Activated CD4-positive, alpha-beta T cell treated with anti-CD3 and anti-CD28 coated beads, Interleukin-2, amount 10 ng/mL, durations not matched to agents 7 days and 5 days (primary cell): Measurements from ENCODE around the gene ASF1B. TPM values are rescaled to one million over a fixed set of nuclear protein-coding genes. Genes with fewer than 3 reads are reported as not detected.
"Not testable (repeated sequence)": the region's sequence is repeated elsewhere in the genome, so short reads cannot be mapped to it uniquely, and the experiment has no call there.

Source experiments
- CTCF ChIA-PET: fragments of 350-600 bp; sonication (Branson Sonifier 250); formaldehyde crosslinking; loops from one replicate; lab custom pipeline; 2021; ENCODE audit warnings: antibody characterized with exemption; lab: Charles Lee
- POLR2A ChIA-PET: fragments of 350-600 bp; sonication (Branson Sonifier 250); formaldehyde crosslinking; loops from one replicate; lab custom pipeline; 2021; ENCODE audit warnings: antibody characterized with exemption; lab: Charles Lee
- DNase-seq: peaks from one replicate; pipeline ENCODE4 v3.0.0-alpha.2; 2020
- H3K27ac Mint-ChIP-seq: one replicate; pipeline ENCODE4 v1.8.0; 2021; ENCODE audit warnings: mild to moderate bottlenecking, moderate library complexity, mixed read lengths
- H3K27me3 Mint-ChIP-seq: one replicate; pipeline ENCODE4 v1.8.0; 2021; ENCODE audit warnings: mixed read lengths
- H3K36me3 Mint-ChIP-seq: one replicate; pipeline ENCODE4 v1.8.0; 2021; ENCODE audit warnings: low read depth, mixed read lengths
- H3K4me1 Mint-ChIP-seq: one replicate; pipeline ENCODE4 v1.8.0; 2021; ENCODE audit warnings: mixed read lengths
- H3K4me3 Mint-ChIP-seq: one replicate; pipeline ENCODE4 v1.8.0; 2021; ENCODE audit warnings: mild to moderate bottlenecking, moderate library complexity, mixed read lengths
- H3K9me3 Mint-ChIP-seq: one replicate; pipeline ENCODE4 v1.8.0; 2021; ENCODE audit warnings: mixed read lengths
- total RNA-seq, 2 experiments: library from RNA; stranded (reverse); gene quantifications; one replicate each; pipeline ENCODE4 v1.2.3, GENCODE V29; 2021

Gene ASF1B
- 100 to 1,000 TPM; 119 to 131 TPM for total RNA-seq

GRCh38 chr19:14136509-14137281, at the start of gene ASF1B:
Gene ASF1B, minus strand, starts transcription at chr19:14136589. Its CDS starts 133 bp downstream, at chr19:14136456.
- Mint-ChIP-seq H3K4me1 (peaks cover 44% of the 10 kb centered on the region), H3K27me3 (no peaks in the 10 kb centered on the region), H3K36me3 (peaks cover 34% of the 10 kb centered on the region), H3K27ac (peak within 1 kb of the TSS; percentile 93), H3K4me3 (peak within 1 kb of the TSS; percentile 81), H3K9me3 (no peaks in the 10 kb centered on the region)
- peak; percentile 99 for DNase-seq
- POLR2A ChIA-PET = interaction anchor here (0.5 to 1.0 kb wide), 5 partner anchors 47 to 343 kb away, joined by 3 to 5 read pairs (median 3); no protein-coding TSS in a partner anchor
- CTCF ChIA-PET = interaction anchor here (0.5 to 3.1 kb wide), 95 partner anchors 9 to 553 kb away, joined by 3 to 27 read pairs (median 5); partner anchors contain the start of genes ADGRE5, DDX39A, MISP3 and PRKACA

GRCh38 chr19:14185691-14186090, 49.3 kb upstream of the ASF1B start:
- H3K27me3 Mint-ChIP-seq, H3K4me3 Mint-ChIP-seq, H3K4me1 Mint-ChIP-seq, DNase-seq, POLR2A ChIA-PET, H3K9me3 Mint-ChIP-seq, H3K36me3 Mint-ChIP-seq: not testable (repeated sequence)
- CTCF ChIA-PET = interaction anchor here (0.9 to 1.1 kb wide), 2 partner anchors 49 to 163 kb away, joined by 3 read pairs; partner anchors contain the start of gene ASF1B
- H3K27ac Mint-ChIP-seq = peak overlapping the region; percentile 60

DNA sequence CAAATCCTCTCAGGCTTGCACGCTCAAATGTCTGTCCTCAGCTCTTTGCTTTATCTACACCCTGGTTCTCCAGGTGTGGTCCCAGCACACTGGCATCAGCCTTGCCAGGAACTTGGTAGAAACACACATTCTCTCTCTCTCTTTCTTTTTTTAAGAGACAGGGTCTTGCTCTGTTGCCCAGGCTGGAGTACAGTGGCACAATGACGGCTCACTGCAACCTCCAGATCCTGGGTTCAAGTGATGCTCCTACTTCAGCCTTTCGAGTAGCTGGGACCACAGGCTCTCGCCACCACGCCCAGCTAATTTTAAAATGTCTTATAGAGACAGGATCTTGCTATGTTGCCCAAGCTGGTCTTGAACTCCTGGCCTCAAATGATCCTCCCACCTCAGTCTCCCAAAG, 48.8 kb upstream of the ASF1B start:
- Mint-ChIP-seq H3K27me3 (no peaks in the 10 kb centered on the region), H3K4me3 (no peak overlapping the region), H3K9me3 (no peaks in the 10 kb centered on the region), H3K4me1 (peaks cover under 1% of the 10 kb centered on the region), H3K36me3 (no peaks in the 10 kb centered on the region), H3K27ac (no peak overlapping the region)
- ChIA-PET CTCF (interaction anchor here (0.9 to 1.1 kb wide), 2 partner anchors 49 to 163 kb away, joined by 3 read pairs; partner anchors contain the start of gene ASF1B), POLR2A (no interaction called here)
- DNase-seq = no peak

DNA sequence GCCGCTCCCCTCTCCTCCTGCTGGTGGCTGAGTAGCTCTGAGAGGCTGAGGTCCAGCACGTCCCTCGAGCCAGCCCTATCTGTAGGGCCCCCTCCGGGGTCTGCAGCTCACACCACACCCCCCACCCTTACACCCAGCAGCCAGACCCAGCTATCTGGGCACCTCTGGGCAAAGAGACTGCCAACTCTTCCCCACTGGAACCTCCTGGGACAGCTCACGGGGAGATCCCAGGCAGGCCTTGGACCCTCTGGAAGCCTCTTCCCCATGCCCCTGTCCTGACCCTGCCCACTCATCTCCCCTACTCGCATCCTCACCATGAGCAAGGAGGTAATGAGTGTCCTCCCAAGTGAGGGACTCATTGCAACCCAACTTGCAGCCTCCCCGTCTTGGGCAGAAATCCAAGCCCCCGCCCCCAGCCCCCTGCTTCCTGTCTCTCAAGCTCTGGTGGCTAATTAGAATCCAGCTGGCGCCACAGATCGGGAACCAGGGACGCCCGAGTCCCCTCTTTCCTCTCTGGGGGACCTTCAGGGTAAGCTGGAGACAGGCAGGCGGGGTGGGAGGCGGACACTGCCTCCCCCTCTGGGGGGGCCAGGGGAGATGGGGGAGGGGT, 47.5 kb upstream of the ASF1B start:
- CTCF ChIA-PET = interaction anchor here (0.9 to 1.4 kb wide), 5 partner anchors 11 to 37 kb away, joined by 3 to 4 read pairs (median 3); no protein-coding TSS in a partner anchor
- H3K27ac Mint-ChIP-seq = no peak overlapping the region
- H3K4me1 Mint-ChIP-seq = no peaks in the 10 kb centered on the region
- H3K4me3 Mint-ChIP-seq = no peak overlapping the region
- H3K36me3 Mint-ChIP-seq = no peaks in the 10 kb centered on the region
- H3K27me3 Mint-ChIP-seq = no peaks in the 10 kb centered on the region
- POLR2A ChIA-PET = no interaction called here
- H3K9me3 Mint-ChIP-seq = no peaks in the 10 kb centered on the region
- no peak for DNase-seq

- Mint-ChIP-seq H3K27ac (no peak overlapping the region), H3K4me3 (no peak overlapping the region), H3K4me1 (no peaks in the 10 kb centered on the region), H3K9me3 (no peaks in the 10 kb centered on the region), H3K36me3 (no peaks in the 10 kb centered on the region), H3K27me3 (no peaks in the 10 kb centered on the region)
- no peak for DNase-seq
- CTCF ChIA-PET = no interaction called here
- POLR2A ChIA-PET = no interaction called here
Measured at GRCh38 chr19:14182476-14182875, 46.1 kb upstream of the ASF1B start.

- Mint-ChIP-seq H3K4me3 (no peak overlapping the region), H3K27ac (no peak overlapping the region), H3K36me3 (no peaks in the 10 kb centered on the region), H3K27me3 (no peaks in the 10 kb centered on the region), H3K9me3 (no peaks in the 10 kb centered on the region), H3K4me1 (no peaks in the 10 kb centered on the region)
- DNase-seq = no peak
- POLR2A ChIA-PET = no interaction called here
- CTCF ChIA-PET = no interaction called here
Measured at GRCh38 chr19:14181906-14182305, 45.5 kb upstream of the ASF1B start.

DNA sequence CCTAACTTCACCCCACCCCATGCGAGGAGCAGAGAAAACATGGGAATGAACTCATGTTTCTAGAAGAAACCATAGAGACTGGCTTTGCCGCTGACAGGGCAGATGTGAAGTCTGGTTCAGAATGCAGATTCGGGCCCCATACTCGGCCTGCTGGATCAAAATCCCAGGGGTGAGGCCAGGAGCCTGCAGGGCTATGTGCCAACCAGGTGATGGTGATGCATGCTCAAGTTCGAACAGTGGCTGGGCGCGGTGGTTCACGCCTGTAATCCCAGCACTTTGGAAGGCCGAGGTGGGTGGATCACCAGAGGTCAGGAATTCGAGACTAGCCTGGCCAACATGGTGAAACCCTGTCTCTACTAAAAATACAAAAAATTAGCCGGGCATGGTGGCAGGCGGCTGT, 44.8 kb upstream of the ASF1B start:
- H3K4me3 Mint-ChIP-seq, H3K4me1 Mint-ChIP-seq, DNase-seq, CTCF ChIA-PET, H3K27me3 Mint-ChIP-seq, H3K9me3 Mint-ChIP-seq, H3K36me3 Mint-ChIP-seq, POLR2A ChIA-PET, H3K27ac Mint-ChIP-seq: not testable (repeated sequence)

GRCh38 chr19:14177496-14178074, 41.2 kb upstream of the ASF1B start:
- no peaks in the 10 kb centered on the region for H3K36me3 Mint-ChIP-seq
- no peak overlapping the region for H3K27ac Mint-ChIP-seq

GRCh38 chr19:14175351-14175792, 39.0 kb upstream of the ASF1B start:
- H3K4me1 Mint-ChIP-seq = peaks cover 9% of the 10 kb centered on the region
- H3K9me3 Mint-ChIP-seq = no peaks in the 10 kb centered on the region
- no peak for DNase-seq
- H3K27me3 Mint-ChIP-seq = no peaks in the 10 kb centered on the region
- ChIA-PET POLR2A (no interaction called here), CTCF (no interaction called here)
- H3K4me3 Mint-ChIP-seq = no peak overlapping the region
- H3K36me3 Mint-ChIP-seq = peaks cover 5% of the 10 kb centered on the region
- H3K27ac Mint-ChIP-seq = no peak overlapping the region

More at GRCh38 chr19:14177496-14178074, 41.2 kb upstream of the ASF1B start:
- peaks cover 9% of the 10 kb centered on the region for H3K4me1 Mint-ChIP-seq
- no peaks in the 10 kb centered on the region for H3K9me3 Mint-ChIP-seq
- no peaks in the 10 kb centered on the region for H3K27me3 Mint-ChIP-seq
- ChIA-PET POLR2A (no interaction called here), CTCF (interaction anchor here (0.9 to 1.6 kb wide), 2 partner anchors 29 to 81 kb away, joined by 3 read pairs; no protein-coding TSS in a partner anchor)
- H3K4me3 Mint-ChIP-seq = no peak overlapping the region
- no peak for DNase-seq

GRCh38 chr19:14174883-14175282, 38.5 kb upstream of the ASF1B start:
- CTCF ChIA-PET = no interaction called here

DNA sequence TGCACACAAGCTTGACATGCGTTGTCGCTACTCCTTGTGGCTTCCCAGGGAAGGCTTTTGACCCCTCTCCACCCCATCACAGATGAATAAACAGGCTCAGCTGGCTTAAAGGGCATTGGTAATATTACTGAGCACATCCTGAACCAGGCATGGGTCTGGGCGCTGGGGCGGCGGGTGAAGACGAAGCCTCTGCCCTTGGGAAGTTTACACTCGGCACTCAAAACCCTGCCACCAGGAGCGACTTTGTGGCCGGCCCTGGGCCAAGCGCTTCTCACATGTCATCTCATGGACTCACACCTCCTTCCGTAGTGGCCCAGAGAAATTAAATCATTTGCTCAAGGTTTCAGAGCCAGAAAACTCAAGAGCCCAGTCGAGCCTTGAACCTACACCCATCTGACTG, 32.6 kb upstream of the ASF1B start:
- ChIA-PET CTCF (interaction anchor here (1.4 to 3.2 kb wide), 3 partner anchors 11 to 53 kb away, joined by 4 to 10 read pairs (median 4); partner anchors contain the start of gene ASF1B), POLR2A (no interaction called here)
- H3K9me3 Mint-ChIP-seq = no peaks in the 10 kb centered on the region
- DNase-seq = no peak
- peaks cover 23% of the 10 kb centered on the region for H3K4me1 Mint-ChIP-seq
- H3K27me3 Mint-ChIP-seq = no peaks in the 10 kb centered on the region
- H3K4me3 Mint-ChIP-seq = no peak overlapping the region
- H3K36me3 Mint-ChIP-seq = peaks cover 16% of the 10 kb centered on the region
- H3K27ac Mint-ChIP-seq = no peak overlapping the region

More at GRCh38 chr19:14174883-14175282, 38.5 kb upstream of the ASF1B start:
- POLR2A ChIA-PET = no interaction called here
- H3K4me3 Mint-ChIP-seq = no peak overlapping the region
- peaks cover 9% of the 10 kb centered on the region for H3K4me1 Mint-ChIP-seq
- no peak overlapping the region for H3K27ac Mint-ChIP-seq
- no peaks in the 10 kb centered on the region for H3K9me3 Mint-ChIP-seq
- peaks cover 10% of the 10 kb centered on the region for H3K36me3 Mint-ChIP-seq
- DNase-seq = no peak
- H3K27me3 Mint-ChIP-seq = no peaks in the 10 kb centered on the region

DNA sequence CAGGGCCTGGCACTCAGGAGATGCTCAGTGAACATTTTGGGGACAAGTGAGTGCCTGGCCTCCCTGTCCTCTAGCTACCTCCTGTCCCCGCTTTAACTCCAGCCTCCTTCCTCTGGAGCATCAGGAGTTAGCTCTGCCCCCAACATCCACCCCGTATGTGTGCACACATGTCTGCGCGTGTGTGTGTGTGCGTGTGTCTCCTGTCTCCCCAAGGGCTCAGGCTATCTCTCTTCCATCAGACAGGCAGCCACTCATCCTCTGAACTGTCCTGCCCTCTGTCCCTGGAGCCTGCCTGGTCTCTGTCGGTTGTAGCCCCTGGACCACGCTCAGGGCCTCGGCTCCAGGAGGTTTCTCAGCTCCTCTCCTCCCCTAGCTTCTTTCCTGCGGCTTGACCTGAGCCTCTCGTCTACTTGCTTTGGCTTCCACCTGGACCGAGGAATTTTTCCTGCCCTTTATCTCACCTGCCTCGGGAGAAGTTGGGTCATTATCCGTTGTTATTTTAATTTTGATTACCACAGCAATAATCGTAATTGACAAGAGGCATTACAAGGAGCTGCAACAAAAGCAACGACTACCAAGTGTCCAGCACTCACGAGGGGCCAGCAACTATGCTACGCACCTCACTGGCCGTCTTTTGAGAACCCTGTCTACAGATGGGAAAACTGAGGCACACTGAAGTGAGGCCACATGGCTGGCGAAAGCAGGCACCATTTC, 32.0 kb upstream of the ASF1B start:
- Mint-ChIP-seq H3K36me3 (peaks cover 16% of the 10 kb centered on the region), H3K27ac (peak overlapping the region; percentile 61), H3K27me3 (no peaks in the 10 kb centered on the region), H3K9me3 (no peaks in the 10 kb centered on the region), H3K4me1 (peaks cover 23% of the 10 kb centered on the region), H3K4me3 (no peak overlapping the region)
- DNase-seq = no peak
- CTCF ChIA-PET = interaction anchor here (0.8 to 3.2 kb wide), 7 partner anchors 11 to 288 kb away, joined by 3 to 10 read pairs (median 4); partner anchors contain the start of gene ASF1B
- POLR2A ChIA-PET = no interaction called here
